HFF-Myc (cell line): ENCODE results near the gene ZSCAN10.
"Not testable (repeated sequence)": the region's sequence is repeated elsewhere in the genome, so short reads cannot be mapped to it uniquely, and the experiment has no call there.

Experiments
- DNase-seq: peaks from one replicate; pipeline ENCODE4 v3.0.0-alpha.2; 2011; ENCODE audit warnings: low read depth; ENCODE audit errors: extremely low read depth
- H3K4me3 ChIP-seq: replicated peaks from 2 replicates; pipeline ENCODE4 v1.5.1; 2011; ENCODE audit warnings: low read depth, mild to moderate bottlenecking, control low read depth, low read length
- TF ChIP-seq, protein P1 (sequence below): IDR thresholded peaks from 2 replicates; pipeline ENCODE4 v1.5.1; 2012; ENCODE audit warnings: mild to moderate bottlenecking, low read depth, low read length, control low read depth; ENCODE audit errors: missing control alignments

ZSCAN10 gene

DNA sequence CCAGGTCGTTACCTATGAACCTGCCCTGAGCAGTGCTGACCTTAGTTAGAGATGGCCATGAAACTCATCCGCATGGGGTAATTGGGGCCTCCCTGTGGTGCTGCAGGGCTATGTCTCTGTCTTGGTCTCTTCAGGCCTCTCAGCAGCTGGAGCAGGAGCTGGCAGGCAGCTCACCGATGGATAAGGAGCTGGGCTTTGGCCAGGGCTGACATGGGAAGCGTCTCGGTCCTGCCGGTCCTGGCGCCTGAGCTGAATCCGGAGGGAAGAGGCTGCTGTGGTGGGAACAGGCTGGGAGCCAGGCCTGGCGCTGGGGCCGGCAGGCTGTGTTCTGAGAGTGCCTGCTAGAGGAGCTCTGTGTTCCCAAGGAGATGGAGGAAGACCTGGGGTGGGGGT is 23.6 kb downstream of the ZSCAN10 start:
- no peak for DNase-seq
- H3K4me3 ChIP-seq, result no peak overlapping the region
- TF ChIP-seq, protein P1, sequence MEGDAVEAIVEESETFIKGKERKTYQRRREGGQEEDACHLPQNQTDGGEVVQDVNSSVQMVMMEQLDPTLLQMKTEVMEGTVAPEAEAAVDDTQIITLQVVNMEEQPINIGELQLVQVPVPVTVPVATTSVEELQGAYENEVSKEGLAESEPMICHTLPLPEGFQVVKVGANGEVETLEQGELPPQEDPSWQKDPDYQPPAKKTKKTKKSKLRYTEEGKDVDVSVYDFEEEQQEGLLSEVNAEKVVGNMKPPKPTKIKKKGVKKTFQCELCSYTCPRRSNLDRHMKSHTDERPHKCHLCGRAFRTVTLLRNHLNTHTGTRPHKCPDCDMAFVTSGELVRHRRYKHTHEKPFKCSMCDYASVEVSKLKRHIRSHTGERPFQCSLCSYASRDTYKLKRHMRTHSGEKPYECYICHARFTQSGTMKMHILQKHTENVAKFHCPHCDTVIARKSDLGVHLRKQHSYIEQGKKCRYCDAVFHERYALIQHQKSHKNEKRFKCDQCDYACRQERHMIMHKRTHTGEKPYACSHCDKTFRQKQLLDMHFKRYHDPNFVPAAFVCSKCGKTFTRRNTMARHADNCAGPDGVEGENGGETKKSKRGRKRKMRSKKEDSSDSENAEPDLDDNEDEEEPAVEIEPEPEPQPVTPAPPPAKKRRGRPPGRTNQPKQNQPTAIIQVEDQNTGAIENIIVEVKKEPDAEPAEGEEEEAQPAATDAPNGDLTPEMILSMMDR, result no peak

DNA sequence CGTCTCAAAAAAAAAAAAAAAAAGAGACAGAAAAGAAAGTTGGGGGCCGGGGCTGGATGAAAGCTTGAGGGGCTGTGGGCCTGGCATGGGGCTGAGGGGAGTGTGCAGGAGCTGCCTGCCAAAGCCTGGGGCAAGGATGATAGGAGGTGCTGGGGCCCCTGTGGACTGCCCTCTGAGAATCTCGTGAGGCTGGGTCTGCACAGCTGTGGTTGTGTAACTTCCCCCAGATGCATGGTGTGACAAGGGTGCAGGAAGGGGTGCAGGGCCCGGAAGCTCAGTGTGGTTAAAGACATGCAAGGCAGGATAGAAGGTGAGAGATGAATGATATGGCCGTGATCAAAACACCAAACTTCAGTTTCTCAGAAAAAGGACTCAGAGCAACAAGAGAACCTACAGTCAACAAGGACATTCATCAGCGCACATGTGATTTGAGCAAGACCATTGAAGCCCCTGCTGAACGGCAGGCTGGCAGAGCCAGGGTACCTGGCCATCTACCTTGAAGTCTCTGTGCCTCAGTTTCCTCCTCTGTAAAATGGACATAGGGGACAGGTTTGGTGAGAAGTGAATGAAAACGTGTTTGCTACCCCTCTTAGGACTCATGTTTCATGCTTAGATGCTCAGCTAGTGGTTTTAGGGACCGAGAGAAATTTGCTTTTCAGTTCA is 24.1 kb downstream of the ZSCAN10 start:
- TF ChIP-seq, protein P1, result no peak
- no peak for DNase-seq
- no peak overlapping the region for H3K4me3 ChIP-seq

DNA sequence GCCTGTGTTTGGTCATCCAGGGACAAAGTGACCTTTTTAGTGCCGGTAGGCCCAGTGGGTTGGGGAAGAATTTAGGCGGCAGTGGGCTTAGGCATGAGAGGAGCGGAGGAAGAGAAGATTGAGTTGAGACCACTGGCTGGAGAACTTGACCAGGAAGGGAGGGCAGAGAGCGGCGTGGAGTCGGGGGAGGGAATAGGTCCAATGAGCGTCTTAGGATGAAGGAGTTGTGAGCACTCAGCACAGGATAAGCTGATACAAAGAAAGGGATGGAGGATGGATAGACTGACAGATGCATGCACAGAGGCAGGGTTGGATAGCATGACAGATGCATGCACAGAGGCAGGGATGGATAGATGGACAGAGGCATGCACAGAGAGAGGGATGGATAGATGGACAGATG is 25.6 kb downstream of the ZSCAN10 start:
- H3K4me3 ChIP-seq, result no peak overlapping the region
- TF ChIP-seq, protein P1, result no peak
- no peak for DNase-seq

DNA sequence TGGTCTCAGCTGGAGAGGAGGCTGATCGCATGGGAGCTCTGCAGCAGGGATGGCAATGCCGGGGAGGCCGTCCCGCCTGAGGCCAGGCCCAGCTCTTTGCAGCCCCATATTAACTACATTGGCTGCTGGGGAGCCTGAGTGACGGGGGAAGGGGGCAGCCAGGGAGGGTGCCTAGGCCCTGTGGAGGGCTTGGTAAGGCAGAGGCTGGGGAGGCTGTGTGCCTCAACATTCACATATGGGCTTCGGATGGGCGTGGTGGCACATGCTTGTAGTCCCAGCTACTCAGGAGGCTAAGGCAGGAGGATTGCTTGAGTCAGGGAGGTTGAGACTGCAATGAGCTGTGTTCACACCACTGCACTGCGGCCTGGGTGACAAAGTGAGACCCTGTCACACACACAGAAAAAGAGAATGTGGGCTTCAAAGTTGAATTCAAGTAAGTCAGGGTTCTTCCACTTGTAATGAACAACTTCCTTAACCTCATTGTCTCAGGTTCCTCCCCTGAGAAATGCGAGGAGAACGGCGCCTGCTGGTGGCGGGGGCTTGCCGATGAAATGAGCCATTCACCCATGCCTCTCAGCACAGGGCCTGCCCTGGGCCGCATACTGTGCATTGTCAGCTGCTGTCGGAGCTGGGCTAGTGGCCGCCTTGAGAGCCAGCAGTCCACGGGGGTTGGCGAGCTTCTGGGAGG is 26.4 kb downstream of the ZSCAN10 start:
- DNase-seq, H3K4me3 ChIP-seq: not testable (repeated sequence)

DNA sequence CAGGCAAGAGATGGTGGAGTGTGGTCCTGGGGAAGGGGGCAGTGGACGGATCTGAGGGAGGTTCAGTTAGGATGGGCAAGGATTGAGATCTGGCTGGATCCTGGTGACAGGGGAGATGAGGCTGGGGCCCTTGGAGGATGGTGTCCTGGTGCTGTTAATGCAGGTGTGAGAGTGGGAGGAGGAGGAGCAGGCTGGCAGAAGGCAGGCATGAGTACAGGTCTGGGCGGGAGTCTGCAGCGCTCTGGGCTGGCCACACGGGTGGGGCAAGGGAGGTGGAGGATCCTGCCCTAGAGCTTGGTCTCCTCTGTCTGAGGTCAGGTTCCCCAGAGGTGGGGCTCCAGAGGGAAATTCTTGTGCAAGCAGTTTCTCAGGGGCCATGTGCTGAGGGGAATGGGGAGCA is 26.9 kb downstream of the ZSCAN10 start:
- not testable (repeated sequence) for DNase-seq, H3K4me3 ChIP-seq

DNA sequence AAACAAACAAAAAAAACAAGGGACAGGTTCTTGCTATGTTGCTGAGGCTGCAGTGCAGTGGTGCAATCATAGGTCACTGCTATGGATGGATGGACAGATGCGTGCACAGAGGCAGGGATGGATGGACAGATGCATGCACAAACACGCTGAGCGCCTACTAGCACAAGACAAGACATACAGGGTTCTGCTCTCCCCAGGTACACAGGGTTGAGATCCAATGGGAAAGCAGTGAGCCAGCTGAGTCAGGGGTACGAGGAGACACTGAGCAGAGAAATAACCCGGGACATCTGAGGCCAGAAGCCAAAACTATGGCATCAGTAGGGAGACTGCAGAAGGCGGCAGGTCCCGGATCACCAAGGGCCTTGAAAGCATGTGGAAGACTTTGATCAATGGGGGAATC is 27.4 kb downstream of the ZSCAN10 start:
- H3K4me3 ChIP-seq, result no peak overlapping the region
- no peak for DNase-seq
- TF ChIP-seq, protein P1, result no peak

DNA sequence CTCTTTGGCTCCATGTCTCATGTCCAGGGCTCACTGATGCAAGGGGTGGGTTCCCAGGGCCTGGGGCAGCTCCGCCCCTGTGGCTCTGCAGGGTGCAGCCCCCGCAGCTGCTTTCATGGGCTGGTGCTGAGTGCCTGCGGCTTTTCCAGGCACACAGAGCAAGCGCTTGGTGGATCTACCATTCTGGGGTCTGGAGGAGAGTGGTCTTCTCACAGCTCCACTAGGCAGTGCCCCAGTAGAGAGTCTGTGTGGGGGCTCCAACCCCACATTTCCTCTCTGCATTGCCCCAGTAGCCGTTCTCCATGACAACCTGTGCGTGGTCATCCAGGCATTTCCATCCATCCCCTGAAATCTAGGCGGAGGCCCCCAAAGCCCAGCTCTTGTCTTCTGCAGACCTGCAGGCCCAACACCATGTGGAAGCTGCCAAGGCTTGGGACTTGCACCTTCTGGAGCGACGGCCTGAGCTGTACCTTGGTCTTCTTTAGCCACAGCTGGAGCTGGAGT is 28.4 kb downstream of the ZSCAN10 start:
- DNase-seq, result no peak
- TF ChIP-seq, protein P1, result no peak
- no peak overlapping the region for H3K4me3 ChIP-seq

DNA sequence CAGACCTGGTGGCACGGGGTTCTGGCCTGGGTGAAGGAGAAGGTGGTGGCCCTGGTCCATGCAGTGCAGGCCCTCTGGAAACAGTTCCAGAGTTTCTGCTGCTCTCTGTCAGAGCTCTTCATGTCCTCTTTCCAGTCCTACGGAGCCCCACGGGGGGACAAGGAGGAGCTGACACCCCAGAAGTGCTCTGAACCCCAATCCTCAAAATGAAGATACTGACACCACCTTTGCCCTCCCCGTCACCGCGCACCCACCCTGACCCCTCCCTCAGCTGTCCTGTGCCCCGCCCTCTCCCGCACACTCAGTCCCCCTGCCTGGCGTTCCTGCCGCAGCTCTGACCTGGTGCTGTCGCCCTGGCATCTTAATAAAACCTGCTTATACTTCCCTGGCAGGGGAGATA is 29.9 kb downstream of the ZSCAN10 start:
- not testable (repeated sequence) for H3K4me3 ChIP-seq, DNase-seq
